ENCODE results near the gene JDP2. TPM values are rescaled to one million over a fixed set of nuclear protein-coding genes. Genes with fewer than 3 reads are reported as not detected.

JDP2 gene
- total and polyA plus RNA-seq, 3 donors from 2014 or later = 10.7 to 19.0 (median 14.0) TPM

GRCh38 chr14:75487155-75487671 lies 59.4 kb downstream of the JDP2 start:
- no peak for DNase-seq
- Histone ChIP-seq H3K4me3 (no peak overlapping the region), H3K27me3 (no peaks in the 10 kb centered on the region), H3K4me1 (no peaks in the 10 kb centered on the region), H3K27ac (no peak overlapping the region), H3K36me3 (ENCODE audit: low read depth, missing control alignments) (no peaks in the 10 kb centered on the region), H3K9me3 (no peaks in the 10 kb centered on the region)
- TF ChIP-seq POLR2A (IDR thresholded peaks at IDR 0.05) = no peak
- no peak for TF ChIP-seq CTCF (IDR thresholded peaks at IDR 0.05)
- 73 to 83% methylated on average over 7 of the region's 7 CpGs for WGBS, 2 donors
- intact Hi-C loops (cut with DNase I; ENCODE audit: low total_unique reads) = loop anchor here (5.0 kb wide), 1 partner anchor 180 kb away; no protein-coding TSS in a partner anchor

- Histone ChIP-seq H3K36me3 (ENCODE audit: low read depth, missing control alignments) (no peaks in the 10 kb centered on the region), H3K4me1 (no peaks in the 10 kb centered on the region), H3K9me3 (no peaks in the 10 kb centered on the region), H3K27me3 (no peaks in the 10 kb centered on the region), H3K27ac (no peak overlapping the region), H3K4me3 (peak overlapping the region in 1 of 2 donors; percentile 1)
- no peak for TF ChIP-seq POLR2A (IDR thresholded peaks at IDR 0.05)
- TF ChIP-seq CTCF (IDR thresholded peaks at IDR 0.05) = no peak
- DNase-seq = no peak
- intact Hi-C loops (cut with DNase I; ENCODE audit: low total_unique reads) = loop anchor here (5.0 kb wide), 1 partner anchor 182 kb away; no protein-coding TSS in a partner anchor
- 59 to 79% methylated on average over 6 of the region's 6 CpGs for WGBS, 2 donors
These were observed 61.6 kb downstream of the JDP2 start for GRCh38 chr14:75489480-75489837.

GRCh38 chr14:75491376-75491978 lies 63.7 kb downstream of the JDP2 start:
- intact Hi-C loops (cut with DNase I; ENCODE audit: low total_unique reads) = no loop called here
- no peak for DNase-seq
- Histone ChIP-seq H3K36me3 (ENCODE audit: low read depth, missing control alignments) (no peaks in the 10 kb centered on the region), H3K27me3 (no peaks in the 10 kb centered on the region), H3K4me3 (no peak overlapping the region), H3K4me1 (no peaks in the 10 kb centered on the region), H3K27ac (no peak overlapping the region), H3K9me3 (no peaks in the 10 kb centered on the region)
- TF ChIP-seq CTCF (IDR thresholded peaks at IDR 0.05) = no peak
- no peak for TF ChIP-seq POLR2A (IDR thresholded peaks at IDR 0.05)
- 81 to 91% methylated on average over 14 of the region's 14 CpGs for WGBS, 2 donors

- Histone ChIP-seq H3K4me1 (no peaks in the 10 kb centered on the region), H3K9me3 (no peaks in the 10 kb centered on the region), H3K4me3 (no peak overlapping the region), H3K27ac (no peak overlapping the region), H3K36me3 (ENCODE audit: low read depth, missing control alignments) (no peaks in the 10 kb centered on the region), H3K27me3 (no peaks in the 10 kb centered on the region)
- intact Hi-C loops (cut with DNase I; ENCODE audit: low total_unique reads) = no loop called here
- no peak for TF ChIP-seq POLR2A (IDR thresholded peaks at IDR 0.05)
- TF ChIP-seq CTCF (IDR thresholded peaks at IDR 0.05) = no peak
- WGBS, 2 donors = 81 to 90% methylated on average over 9 of the region's 9 CpGs
- no peak for DNase-seq
These were observed 65.2 kb downstream of the JDP2 start for GRCh38 chr14:75492832-75493591.
